ENCODE measurements around the gene CAMLG. TPM values are rescaled to one million over a fixed set of nuclear protein-coding genes. Genes with fewer than 3 reads are reported as not detected.

Gene CAMLG
- total and polyA plus RNA-seq, 2 of the 13 experiments (the other 11 are each of a cell fraction or from before 2014, with no cell fraction given) = 14.2 to 19.8 TPM

DNA sequence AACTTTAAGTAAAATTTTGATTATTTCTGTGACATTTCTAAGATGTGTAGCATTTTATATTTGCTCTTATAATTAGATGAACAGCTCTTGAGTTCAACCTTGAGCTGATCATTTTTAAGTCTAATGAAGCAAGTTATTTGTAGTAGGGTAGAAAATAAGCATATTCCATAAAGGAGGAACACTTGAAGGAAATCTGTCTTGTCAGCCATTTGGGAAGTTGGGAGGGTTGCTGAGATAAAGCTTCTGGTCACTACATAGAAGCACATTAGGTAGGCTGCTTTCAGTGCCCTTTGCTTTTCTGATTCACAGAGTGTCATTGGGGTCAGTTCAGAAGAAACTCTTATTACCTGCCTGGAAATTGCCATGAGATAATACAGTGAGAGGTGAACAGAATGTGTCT, 45.6 kb upstream of the CAMLG start:
- CTCF ChIA-PET (ENCODE audit: low intra/inter-chr PET ratio, low total read pairs) = no interaction called here
- TF ChIP-seq MAFK (conservative IDR thresholded peaks at IDR 0.05 in 1 of 2, IDR thresholded peaks at IDR 0.05 in 1 of 2; ENCODE audit: low read length in 2 of 2) = peak; percentile 41 to 78
- peak; percentile 52 for TF ChIP-seq MAFF (IDR thresholded peaks at IDR 0.05; ENCODE audit: low read depth, low read length)
- TF ChIP-seq ZNF12 (CRISPR knock-in tag; IDR thresholded peaks at IDR 0.05) = no peak
- no peak for ATAC-seq
- no peak overlapping the region for H3K27ac ChIP-seq (ENCODE audit: extremely low read length, insufficient read depth, low read length)
- no peak for FAIRE-seq
- H3K4me2 ChIP-seq (ENCODE audit: low read depth, low read length) = no peak overlapping the region
- no peak for DNase-seq (ENCODE audit: low spot score)
- H3K4me1 ChIP-seq (ENCODE audit: insufficient read depth, low read length) = no peaks in the 10 kb centered on the region
- no peak overlapping the region for H3K4me3 ChIP-seq (replicated peaks in 1 of 3; ENCODE audit: insufficient read depth in 1 of 3, low read depth in 2 of 3, low read length in 3 of 3)
- POLR2A ChIA-PET = no interaction called here
- no peak overlapping the region for H2AFZ ChIP-seq (ENCODE audit: low read length)
- no peaks in the 10 kb centered on the region for H3K9me3 ChIP-seq (ENCODE audit: low read length)
- H3K79me2 ChIP-seq (ENCODE audit: insufficient read depth, low read length) = no peaks in the 10 kb centered on the region
- no peaks in the 10 kb centered on the region for H4K20me1 ChIP-seq (ENCODE audit: insufficient read depth, low read length)
- H3K9ac ChIP-seq (ENCODE audit: insufficient read depth, low read depth, low read length) = no peak overlapping the region
- in situ Hi-C loops (cut with HindIII; ENCODE audit: extremely low pct_ligation_motif_present, low pct_unique_long_range_greater_than_20kb) = no loop called here
- H3K27me3 ChIP-seq (ENCODE audit: control insufficient read depth in 1 of 2, insufficient read depth in 2 of 2, low read length in 2 of 2) = no peaks in the 10 kb centered on the region
- peaks cover 21 to 62% of the 10 kb centered on the region in 2 experiments for H3K36me3 ChIP-seq (replicated peaks in 1 of 2; ENCODE audit: control insufficient read depth in 1 of 2, insufficient read depth in 2 of 2, low read length in 2 of 2)
- intact Hi-C loops (cut with micrococcal nuclease; ENCODE audit: unreplicated experiment) = no loop called here
- BruUV-seq (replicated peaks) = TSS peak; percentile 29

DNA sequence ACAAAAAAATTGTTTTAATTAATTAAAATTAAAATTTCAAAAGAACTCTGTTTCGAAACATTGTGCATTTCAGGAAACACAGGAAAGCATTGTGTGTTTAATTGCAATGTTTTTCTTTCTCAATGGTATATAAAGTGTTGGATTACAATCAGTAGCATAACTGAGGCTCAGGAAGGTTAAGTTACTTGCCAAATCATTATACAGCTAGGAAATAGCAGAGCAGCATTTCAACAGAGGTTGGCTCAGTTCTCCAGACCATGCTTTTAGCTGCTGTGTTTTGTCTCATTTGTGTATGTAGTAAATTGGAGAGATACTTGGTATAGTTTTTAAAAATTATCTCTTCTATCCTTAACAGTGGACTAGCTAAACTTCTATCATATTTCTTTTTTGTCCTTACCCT, 30.0 kb upstream of the CAMLG start:
- Histone ChIP-seq H2AFZ (ENCODE audit: low read length) (no peak overlapping the region), H3K4me3 (replicated peaks in 1 of 3; ENCODE audit: insufficient read depth in 1 of 3, low read depth in 2 of 3, low read length in 3 of 3) (no peak overlapping the region), H3K4me2 (ENCODE audit: low read depth, low read length) (no peak overlapping the region), H3K4me1 (ENCODE audit: insufficient read depth, low read length) (no peaks in the 10 kb centered on the region), H3K9me3 (ENCODE audit: low read length) (no peaks in the 10 kb centered on the region), H3K79me2 (ENCODE audit: insufficient read depth, low read length) (no peaks in the 10 kb centered on the region), H3K9ac (ENCODE audit: insufficient read depth, low read depth, low read length) (no peak overlapping the region), H3K36me3 (replicated peaks in 1 of 2; ENCODE audit: control insufficient read depth in 1 of 2, insufficient read depth in 2 of 2, low read length in 2 of 2) (peaks cover 7 to 58% of the 10 kb centered on the region in 2 experiments), H3K27me3 (ENCODE audit: control insufficient read depth in 1 of 2, insufficient read depth in 2 of 2, low read length in 2 of 2) (no peaks in the 10 kb centered on the region), H3K27ac (ENCODE audit: extremely low read length, insufficient read depth, low read length) (no peak overlapping the region), H4K20me1 (ENCODE audit: insufficient read depth, low read length) (no peaks in the 10 kb centered on the region)
- FAIRE-seq (no peak), DNase-seq (ENCODE audit: low spot score) (no peak), ATAC-seq (no peak)
- POLR2A ChIA-PET = no interaction called here
- intact Hi-C loops (cut with micrococcal nuclease; ENCODE audit: unreplicated experiment) (no loop called here), in situ Hi-C loops (cut with HindIII; ENCODE audit: extremely low pct_ligation_motif_present, low pct_unique_long_range_greater_than_20kb) (no loop called here)
- CTCF ChIA-PET (ENCODE audit: low intra/inter-chr PET ratio, low total read pairs) = no interaction called here
- 100% methylated on average over 1 of the region's 1 CpG for WGBS (ENCODE audit: low lambda C conversion rate)
- no TSS peak for BruUV-seq (replicated peaks)
- TF ChIP-seq CEBPB (IDR thresholded peaks at IDR 0.05; ENCODE audit: borderline replicate concordance, low read depth, low read length) (no peak), IKZF1 (IDR thresholded peaks at IDR 0.05) (no peak), U2AF1 (optimal IDR thresholded peaks at IDR 0.05; ENCODE audit: low read depth, low read length) (no peak), KMT2B (CRISPR knock-in tag; IDR thresholded peaks at IDR 0.05) (no peak)
- TF ChIP-seq, protein P1, sequence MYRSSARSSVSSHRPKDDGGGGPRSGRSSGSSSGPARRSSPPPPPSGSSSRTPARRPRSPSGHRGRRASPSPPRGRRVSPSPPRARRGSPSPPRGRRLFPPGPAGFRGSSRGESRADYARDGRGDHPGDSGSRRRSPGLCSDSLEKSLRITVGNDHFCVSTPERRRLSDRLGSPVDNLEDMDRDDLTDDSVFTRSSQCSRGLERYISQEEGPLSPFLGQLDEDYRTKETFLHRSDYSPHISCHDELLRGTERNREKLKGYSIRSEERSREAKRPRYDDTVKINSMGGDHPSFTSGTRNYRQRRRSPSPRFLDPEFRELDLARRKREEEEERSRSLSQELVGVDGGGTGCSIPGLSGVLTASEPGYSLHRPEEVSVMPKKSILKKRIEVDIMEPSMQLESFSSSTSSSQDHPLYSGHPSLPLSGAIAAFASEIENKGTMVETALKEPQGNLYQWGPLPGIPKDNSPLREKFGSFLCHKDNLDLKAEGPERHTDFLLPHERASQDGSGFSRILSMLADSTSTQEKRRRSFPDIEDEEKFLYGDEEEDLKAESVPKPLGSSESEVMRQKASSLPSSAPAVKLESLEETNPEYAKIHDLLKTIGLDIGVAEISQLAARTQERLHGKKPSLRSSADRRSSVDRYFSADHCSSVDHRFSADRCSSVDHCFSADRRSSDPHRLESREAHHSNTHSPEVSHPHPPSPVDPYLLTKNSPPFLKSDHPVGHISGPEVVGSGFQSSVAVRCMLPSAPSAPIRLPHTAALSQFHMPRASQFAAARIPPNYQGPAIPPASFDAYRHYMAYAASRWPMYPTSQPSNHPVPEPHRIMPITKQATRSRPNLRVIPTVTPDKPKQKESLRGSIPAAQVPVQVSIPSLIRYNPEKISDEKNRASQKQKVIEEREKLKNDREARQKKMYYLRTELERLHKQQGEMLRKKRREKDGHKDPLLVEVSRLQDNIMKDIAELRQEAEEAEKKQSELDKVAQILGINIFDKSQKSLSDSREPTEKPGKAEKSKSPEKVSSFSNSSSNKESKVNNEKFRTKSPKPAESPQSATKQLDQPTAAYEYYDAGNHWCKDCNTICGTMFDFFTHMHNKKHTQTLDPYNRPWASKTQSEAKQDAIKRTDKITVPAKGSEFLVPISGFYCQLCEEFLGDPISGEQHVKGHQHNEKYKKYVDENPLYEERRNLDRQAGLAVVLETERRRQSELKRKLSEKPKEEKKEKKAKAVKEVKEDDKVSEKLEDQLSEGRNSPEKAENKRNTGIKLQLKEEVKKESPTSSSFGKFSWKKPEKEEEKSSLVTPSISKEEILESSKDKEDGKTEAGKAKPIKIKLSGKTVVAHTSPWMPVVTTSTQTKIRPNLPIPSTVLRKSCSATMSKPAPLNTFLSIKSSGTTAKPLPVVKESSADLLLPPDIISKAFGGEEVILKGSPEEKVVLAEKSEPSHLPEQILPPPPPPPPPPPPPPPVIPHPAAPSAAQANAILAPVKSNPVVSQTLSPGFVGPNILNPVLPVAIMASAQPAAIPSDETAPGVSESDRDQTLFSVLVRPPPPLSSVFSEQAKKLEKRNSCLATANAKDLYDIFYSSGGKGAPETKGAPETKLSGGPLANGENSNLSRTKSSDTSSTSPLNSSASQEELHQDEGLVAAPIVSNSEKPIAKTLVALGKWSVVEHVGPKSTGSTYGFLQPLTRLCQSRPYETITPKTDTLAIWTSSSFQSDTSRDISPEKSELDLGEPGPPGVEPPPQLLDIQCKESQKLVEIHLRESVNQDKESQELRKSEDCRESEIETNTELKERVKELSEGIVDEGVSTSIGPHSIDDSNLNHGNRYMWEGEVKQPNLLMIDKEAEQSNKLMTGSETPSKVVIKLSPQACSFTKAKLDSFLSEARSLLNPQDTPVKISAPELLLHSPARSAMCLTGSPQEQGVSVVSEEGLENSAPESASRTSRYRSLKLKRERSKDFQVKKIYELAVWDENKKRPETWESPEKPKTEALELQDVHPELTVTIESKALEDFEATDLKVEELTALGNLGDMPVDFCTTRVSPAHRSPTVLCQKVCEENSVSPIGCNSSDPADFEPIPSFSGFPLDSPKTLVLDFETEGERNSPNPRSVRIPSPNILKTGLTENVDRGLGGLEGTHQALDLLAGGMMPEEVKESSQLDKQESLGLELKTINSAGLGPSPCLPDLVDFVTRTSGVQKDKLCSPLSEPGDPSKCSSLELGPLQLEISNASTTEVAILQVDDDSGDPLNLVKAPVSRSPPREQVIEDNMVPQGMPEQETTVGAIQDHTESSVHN (CRISPR knock-in tag; IDR thresholded peaks at IDR 0.05) = no peak
- TF ChIP-seq, protein P2, sequence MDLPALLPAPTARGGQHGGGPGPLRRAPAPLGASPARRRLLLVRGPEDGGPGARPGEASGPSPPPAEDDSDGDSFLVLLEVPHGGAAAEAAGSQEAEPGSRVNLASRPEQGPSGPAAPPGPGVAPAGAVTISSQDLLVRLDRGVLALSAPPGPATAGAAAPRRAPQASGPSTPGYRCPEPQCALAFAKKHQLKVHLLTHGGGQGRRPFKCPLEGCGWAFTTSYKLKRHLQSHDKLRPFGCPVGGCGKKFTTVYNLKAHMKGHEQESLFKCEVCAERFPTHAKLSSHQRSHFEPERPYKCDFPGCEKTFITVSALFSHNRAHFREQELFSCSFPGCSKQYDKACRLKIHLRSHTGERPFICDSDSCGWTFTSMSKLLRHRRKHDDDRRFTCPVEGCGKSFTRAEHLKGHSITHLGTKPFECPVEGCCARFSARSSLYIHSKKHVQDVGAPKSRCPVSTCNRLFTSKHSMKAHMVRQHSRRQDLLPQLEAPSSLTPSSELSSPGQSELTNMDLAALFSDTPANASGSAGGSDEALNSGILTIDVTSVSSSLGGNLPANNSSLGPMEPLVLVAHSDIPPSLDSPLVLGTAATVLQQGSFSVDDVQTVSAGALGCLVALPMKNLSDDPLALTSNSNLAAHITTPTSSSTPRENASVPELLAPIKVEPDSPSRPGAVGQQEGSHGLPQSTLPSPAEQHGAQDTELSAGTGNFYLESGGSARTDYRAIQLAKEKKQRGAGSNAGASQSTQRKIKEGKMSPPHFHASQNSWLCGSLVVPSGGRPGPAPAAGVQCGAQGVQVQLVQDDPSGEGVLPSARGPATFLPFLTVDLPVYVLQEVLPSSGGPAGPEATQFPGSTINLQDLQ (CRISPR knock-in tag; IDR thresholded peaks at IDR 0.05) = no peak
